ENCODE measurements around the gene DHX35. TPM values are rescaled to one million over a fixed set of nuclear protein-coding genes. Genes with fewer than 3 reads are reported as not detected.

The DHX35 gene
- total and polyA plus RNA-seq, 2 of the 13 experiments (the other 11 are each of a cell fraction or from before 2014, with no cell fraction given): 25.8 to 28.7 TPM

GRCh38 chr20:38926142-38926933 lies 35.8 kb upstream of the DHX35 start, which contains the start of gene FAM83D (continued):
- peak; percentile 89 for TF ChIP-seq ZNF441 (CRISPR knock-in tag; IDR thresholded peaks at IDR 0.05; ENCODE audit: borderline replicate concordance)
- TF ChIP-seq KDM1A (CRISPR knock-in tag; IDR thresholded peaks at IDR 0.05): peak; percentile 92
- TF ChIP-seq MTA1 (CRISPR knock-in tag; IDR thresholded peaks at IDR 0.05; ENCODE audit: borderline replicate concordance): peak; percentile 91; the same call in 1 of the 2 replicates
- peak; percentile 74; the same call in 1 of the 2 replicates for TF ChIP-seq YEATS2 (CRISPR knock-in tag; IDR thresholded peaks at IDR 0.05; ENCODE audit: borderline replicate concordance)
- TF ChIP-seq HMG20B (CRISPR knock-in tag; conservative IDR thresholded peaks at IDR 0.05): 0 out of 2 replicates have a peak, but pooled peaks have one; percentile 14
- no peak for TF ChIP-seq MYNN (CRISPR knock-in tag; IDR thresholded peaks at IDR 0.05; ENCODE audit: low read depth)
- no peak for TF ChIP-seq ZNF251 (CRISPR knock-in tag; IDR thresholded peaks at IDR 0.05)
- TF ChIP-seq ZNF737 (CRISPR knock-in tag; IDR thresholded peaks at IDR 0.05; ENCODE audit: borderline replicate concordance): no peak; the same call in 1 of the 2 replicates
- TF ChIP-seq SP140L (CRISPR knock-in tag; IDR thresholded peaks at IDR 0.05; ENCODE audit: borderline replicate concordance): no peak
- TF ChIP-seq REL (CRISPR knock-in tag; conservative IDR thresholded peaks at IDR 0.05): peak; percentile 9; the same call in 1 of the 2 replicates
- no peak for TF ChIP-seq ONECUT2 (CRISPR knock-in tag; IDR thresholded peaks at IDR 0.05)
- TF ChIP-seq DRAP1 (CRISPR knock-in tag; IDR thresholded peaks at IDR 0.05): peak; percentile 100
- no peak; the same call in 1 of the 2 replicates for TF ChIP-seq ZNF678 (CRISPR knock-in tag; IDR thresholded peaks at IDR 0.05)
- TF ChIP-seq SAFB2 (CRISPR knock-in tag; IDR thresholded peaks at IDR 0.05; ENCODE audit: borderline replicate concordance, low read depth): peak; percentile 86
- TF ChIP-seq SRSF1 (optimal IDR thresholded peaks at IDR 0.05; ENCODE audit: low read depth, low read length): peak; percentile 53
- TF ChIP-seq ZNF75D (CRISPR knock-in tag; IDR thresholded peaks at IDR 0.05; ENCODE audit: borderline replicate concordance): 0 out of 2 replicates have a peak, but pooled peaks have one; percentile 51
- no peak for TF ChIP-seq NR2F1 (CRISPR knock-in tag; IDR thresholded peaks at IDR 0.05)
- TF ChIP-seq SETDB1 (CRISPR knock-in tag; IDR thresholded peaks at IDR 0.05; ENCODE audit: borderline replicate concordance): no peak
- TF ChIP-seq SOX5 (CRISPR knock-in tag; IDR thresholded peaks at IDR 0.05; ENCODE audit: borderline replicate concordance): peak; percentile 44; the same call in 1 of the 2 replicates
- peak; percentile 40 for TF ChIP-seq SATB2 (CRISPR knock-in tag; IDR thresholded peaks at IDR 0.05)
- peak; percentile 95 for TF ChIP-seq ZNF235 (CRISPR knock-in tag; IDR thresholded peaks at IDR 0.05; ENCODE audit: borderline replicate concordance)
- TF ChIP-seq ZNF746 (CRISPR knock-in tag; IDR thresholded peaks at IDR 0.05): no peak
- TF ChIP-seq ZNF468 (CRISPR knock-in tag; IDR thresholded peaks at IDR 0.05): peak; percentile 98
- TF ChIP-seq TEAD2 (CRISPR knock-in tag; IDR thresholded peaks at IDR 0.05): no peak; the same call in 1 of the 2 replicates
- peak; percentile 35 for TF ChIP-seq U2AF1 (optimal IDR thresholded peaks at IDR 0.05; ENCODE audit: low read depth, low read length)
- TF ChIP-seq ZNF790 (CRISPR knock-in tag; IDR thresholded peaks at IDR 0.05; ENCODE audit: borderline replicate concordance): peak; percentile 68; the same call in 1 of the 2 replicates
- TF ChIP-seq NR1H2 (CRISPR knock-in tag; IDR thresholded peaks at IDR 0.05; ENCODE audit: borderline replicate concordance, low read depth): peak; percentile 87
- peak; percentile 76; the same call in 1 of the 2 replicates for TF ChIP-seq ZNF713 (CRISPR knock-in tag; IDR thresholded peaks at IDR 0.05)
- peak; percentile 71 for TF ChIP-seq SP2 (CRISPR knock-in tag; IDR thresholded peaks at IDR 0.05)
- TF ChIP-seq BORCS8-MEF2B (CRISPR knock-in tag; IDR thresholded peaks at IDR 0.05): peak; percentile 100
- TF ChIP-seq LCORL (IDR thresholded peaks at IDR 0.05): no peak
- TF ChIP-seq LCORL (CRISPR knock-in tag; IDR thresholded peaks at IDR 0.05): peak; percentile 74
- no peak; the same call in 1 of the 2 replicates for TF ChIP-seq ZNF460 (CRISPR knock-in tag; IDR thresholded peaks at IDR 0.05; ENCODE audit: borderline replicate concordance)

Data from HepG2 (cell line).